Mucosa of rectum (tissue), 2 donors: ENCODE results near the gene PDPN.
A peak's percentile ranks its signal among the peaks of the same experiment; 100 is the strongest.

Source experiments
- H3K27ac ChIP-seq, 2 donors: one replicate each; pipeline ENCODE4 v1.7.0; 2013; ENCODE audit warnings: inconsistent platforms in 2 of 2, low read depth in 2 of 2, low read length in 2 of 2
- H3K27me3 ChIP-seq, 2 donors: one replicate each; pipeline ENCODE4 v1.7.0; 2013; ENCODE audit warnings: low read length in 2 of 2; ENCODE audit not compliant: control insufficient read depth in 2 of 2, insufficient read depth in 2 of 2
- H3K36me3 ChIP-seq, 2 donors: one replicate each; pipeline ENCODE4 v1.7.0; 2013; ENCODE audit warnings: low read length in 2 of 2; ENCODE audit not compliant: control insufficient read depth in 2 of 2, insufficient read depth in 2 of 2
- H3K4me1 ChIP-seq, 2 donors: one replicate each; pipeline ENCODE4 v1.7.0; 2013; ENCODE audit warnings: low read length in 2 of 2, mild to moderate bottlenecking in 1 of 2; ENCODE audit not compliant: control insufficient read depth in 2 of 2, insufficient read depth in 2 of 2
- H3K4me3 ChIP-seq, 2 donors: one replicate each; pipeline ENCODE4 v1.7.0; 2013; ENCODE audit warnings: low read length in 2 of 2
- H3K9ac ChIP-seq, 2 donors: one replicate each; pipeline ENCODE4 v1.7.0; 2013; ENCODE audit warnings: low read length in 2 of 2, low read depth in 1 of 2, mild to moderate bottlenecking in 1 of 2
- H3K9me3 ChIP-seq, 2 donors: one replicate each; pipeline ENCODE4 v1.7.0; 2013; ENCODE audit warnings: low read length in 2 of 2; ENCODE audit not compliant: control insufficient read depth in 2 of 2
- donor health status: healthy.
- donor health status: Normal muscosa, but diverticular disease.

PDPN gene

DNA sequence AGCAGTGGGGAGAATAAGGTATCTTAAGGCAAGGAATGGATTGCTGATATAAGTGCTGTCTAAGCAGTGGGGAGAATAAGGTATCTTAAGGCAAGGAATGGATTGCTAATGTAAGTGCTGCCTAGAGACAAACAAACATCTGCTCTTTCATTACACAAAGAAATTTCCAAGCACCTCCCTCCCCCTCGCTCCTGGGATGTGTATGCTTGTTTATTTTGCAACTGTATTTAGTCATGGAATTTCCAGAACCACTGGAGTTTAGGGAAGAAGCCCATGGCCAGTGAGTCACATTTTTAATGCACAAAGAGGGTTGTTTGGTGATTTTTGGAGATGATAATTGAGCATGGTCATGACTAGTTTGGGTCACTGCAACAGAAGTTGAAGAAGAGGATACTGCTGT, 21.5 kb downstream of the PDPN start:
- Histone ChIP-seq H3K36me3 (no peaks in the 10 kb centered on the region), H3K27me3 (no peaks in the 10 kb centered on the region), H3K27ac (no peak overlapping the region), H3K9me3 (no peaks in the 10 kb centered on the region), H3K4me1 (no peaks in the 10 kb centered on the region), H3K4me3 (no peak overlapping the region), H3K9ac (no peak overlapping the region)

DNA sequence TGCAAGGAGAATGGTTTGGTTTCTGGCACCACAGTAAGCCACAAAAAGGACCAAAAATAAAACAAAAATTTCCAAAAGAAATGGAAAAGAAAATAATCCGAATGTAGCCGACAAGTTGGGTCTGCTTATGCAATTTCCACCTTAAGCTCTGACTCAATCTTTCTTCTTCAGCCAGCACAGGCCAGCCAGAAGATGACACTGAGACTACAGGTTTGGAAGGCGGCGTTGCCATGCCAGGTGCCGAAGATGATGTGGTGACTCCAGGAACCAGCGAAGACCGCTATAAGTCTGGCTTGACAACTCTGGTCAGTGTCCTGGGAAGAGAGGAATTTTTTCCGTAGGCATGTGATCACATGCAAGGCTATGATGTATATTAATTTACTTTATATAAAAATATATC, 23.4 kb downstream of the PDPN start:
- H3K36me3 ChIP-seq, result no peaks in the 10 kb centered on the region
- no peak overlapping the region for H3K9ac ChIP-seq
- H3K27me3 ChIP-seq, result no peaks in the 10 kb centered on the region
- no peak overlapping the region for H3K4me3 ChIP-seq
- H3K27ac ChIP-seq, result no peak overlapping the region
- H3K9me3 ChIP-seq, result no peaks in the 10 kb centered on the region
- H3K4me1 ChIP-seq, result no peaks in the 10 kb centered on the region

DNA sequence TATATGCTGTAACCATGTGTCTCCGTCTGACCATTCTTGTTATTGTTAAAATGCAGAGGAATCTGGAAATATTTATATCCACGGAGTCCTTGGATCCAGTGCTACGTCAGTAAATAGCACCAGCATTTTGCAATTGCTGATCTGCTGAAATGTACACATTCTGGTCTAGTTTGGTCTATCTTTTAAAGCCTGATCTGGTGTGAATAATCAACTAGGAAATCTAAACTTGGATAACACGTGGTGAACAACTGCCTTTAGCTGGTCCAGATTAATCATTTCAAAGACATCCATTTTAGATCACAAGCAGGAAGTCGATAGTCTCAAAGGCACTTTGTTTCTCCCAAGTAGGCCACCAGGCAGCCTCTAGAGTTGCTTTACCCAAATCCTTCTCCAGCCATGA, 32.6 kb downstream of the PDPN start:
- H3K27me3 ChIP-seq, result no peaks in the 10 kb centered on the region
- H3K4me3 ChIP-seq, result no peak overlapping the region
- no peaks in the 10 kb centered on the region for H3K4me1 ChIP-seq
- peak overlapping the region; percentile 32 to 34 for H3K27ac ChIP-seq
- no peaks in the 10 kb centered on the region for H3K36me3 ChIP-seq
- no peaks in the 10 kb centered on the region for H3K9me3 ChIP-seq
- H3K9ac ChIP-seq, result no peak overlapping the region

DNA sequence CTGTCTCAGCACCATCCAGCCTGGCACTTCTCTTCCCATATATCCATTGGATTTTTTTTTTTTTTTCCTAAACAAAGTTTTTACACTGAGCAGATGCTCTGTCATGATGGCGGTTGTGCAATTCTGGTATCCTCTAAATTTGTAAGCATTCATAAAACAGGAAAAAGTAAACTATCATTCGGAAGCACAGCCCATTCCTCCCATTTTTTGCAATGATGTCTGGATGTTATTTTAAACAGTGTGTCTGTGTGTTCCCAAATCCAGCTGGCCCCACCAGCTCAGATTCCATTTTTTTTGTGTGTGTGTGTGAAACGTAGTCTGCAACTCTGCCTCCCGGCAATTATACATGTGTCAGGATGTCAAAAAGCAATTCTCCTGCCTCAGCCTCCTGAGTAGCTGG, 33.5 kb downstream of the PDPN start:
- peak overlapping the region in 1 of 2 donors; percentile 34 for H3K27ac ChIP-seq

DNA sequence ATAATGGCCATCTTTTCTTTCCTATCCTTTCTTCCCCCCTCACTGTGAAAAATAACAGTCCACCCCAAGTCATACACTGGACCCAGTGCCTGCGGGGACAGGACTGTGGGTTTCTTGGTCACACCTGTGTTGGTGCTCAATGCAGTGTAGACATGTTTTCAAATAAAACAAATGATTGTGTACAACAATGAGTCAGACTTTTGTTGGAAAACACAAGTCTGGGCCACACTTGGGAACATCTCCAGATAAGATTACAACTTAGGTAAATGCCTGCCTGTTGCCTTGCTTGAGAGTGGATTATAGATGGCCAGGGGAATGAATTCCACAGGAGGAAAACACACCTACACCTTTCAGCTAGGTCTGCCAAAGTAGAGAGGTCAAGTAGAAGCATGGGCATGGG, 34.1 kb downstream of the PDPN start:
- H3K4me3 ChIP-seq, result no peak overlapping the region
- no peaks in the 10 kb centered on the region for H3K4me1 ChIP-seq
- H3K36me3 ChIP-seq, result no peaks in the 10 kb centered on the region
- H3K27me3 ChIP-seq, result no peaks in the 10 kb centered on the region
- no peaks in the 10 kb centered on the region for H3K9me3 ChIP-seq
- no peak overlapping the region for H3K9ac ChIP-seq
- no peak overlapping the region for H3K27ac ChIP-seq

More for the DNA sequence above, 33.5 kb downstream of the PDPN start:
- Histone ChIP-seq H3K27me3 (no peaks in the 10 kb centered on the region), H3K9me3 (no peaks in the 10 kb centered on the region), H3K9ac (no peak overlapping the region), H3K4me3 (no peak overlapping the region), H3K4me1 (no peaks in the 10 kb centered on the region), H3K36me3 (no peaks in the 10 kb centered on the region)

DNA sequence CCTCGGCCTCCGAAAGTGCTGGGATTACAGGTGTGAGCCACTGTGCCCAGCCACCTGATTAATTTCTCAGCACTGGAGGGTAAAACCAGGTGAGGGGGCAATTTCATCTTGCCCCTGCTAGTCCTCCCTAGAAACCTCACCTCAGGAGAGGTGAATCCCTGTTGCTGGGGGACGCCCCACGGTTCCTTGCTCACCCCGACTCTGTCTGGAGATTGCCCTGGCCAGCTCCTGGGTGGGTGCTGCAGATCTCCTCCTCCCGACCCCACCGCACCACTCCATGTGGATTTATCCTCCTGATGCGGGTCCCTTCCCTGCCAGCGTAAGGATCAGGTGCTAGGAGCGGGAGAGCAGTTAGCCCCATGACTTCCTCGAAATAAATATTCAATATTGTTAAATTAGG, 34.9 kb downstream of the PDPN start:
- no peaks in the 10 kb centered on the region for H3K36me3 ChIP-seq
- H3K4me1 ChIP-seq, result no peaks in the 10 kb centered on the region
- H3K9me3 ChIP-seq, result no peaks in the 10 kb centered on the region
- no peak overlapping the region for H3K27ac ChIP-seq
- no peak overlapping the region for H3K9ac ChIP-seq
- H3K4me3 ChIP-seq, result no peak overlapping the region
- H3K27me3 ChIP-seq, result no peaks in the 10 kb centered on the region

DNA sequence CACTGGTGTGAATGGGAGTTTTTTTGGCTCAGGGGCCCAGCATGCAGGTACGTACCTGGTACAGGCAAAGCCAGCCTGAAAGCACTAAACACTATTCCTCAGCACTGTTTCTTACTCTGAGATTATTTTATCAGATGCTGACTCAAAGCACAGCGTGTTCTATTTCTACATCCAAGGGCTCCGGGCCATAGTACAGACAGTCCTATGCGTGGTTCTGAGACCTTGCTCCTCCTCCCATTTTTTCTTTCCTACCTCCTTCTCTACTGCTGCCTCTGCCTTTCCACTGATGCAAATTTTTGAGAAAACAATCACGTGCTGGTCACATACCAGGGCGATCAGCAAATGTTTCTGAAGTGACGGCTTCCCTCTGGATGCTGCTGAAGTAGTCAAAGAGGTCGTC, 36.3 kb downstream of the PDPN start:
- Histone ChIP-seq H3K4me1 (no peaks in the 10 kb centered on the region), H3K36me3 (no peaks in the 10 kb centered on the region), H3K27ac (no peak overlapping the region), H3K27me3 (no peaks in the 10 kb centered on the region), H3K4me3 (no peak overlapping the region), H3K9ac (no peak overlapping the region), H3K9me3 (no peaks in the 10 kb centered on the region)

DNA sequence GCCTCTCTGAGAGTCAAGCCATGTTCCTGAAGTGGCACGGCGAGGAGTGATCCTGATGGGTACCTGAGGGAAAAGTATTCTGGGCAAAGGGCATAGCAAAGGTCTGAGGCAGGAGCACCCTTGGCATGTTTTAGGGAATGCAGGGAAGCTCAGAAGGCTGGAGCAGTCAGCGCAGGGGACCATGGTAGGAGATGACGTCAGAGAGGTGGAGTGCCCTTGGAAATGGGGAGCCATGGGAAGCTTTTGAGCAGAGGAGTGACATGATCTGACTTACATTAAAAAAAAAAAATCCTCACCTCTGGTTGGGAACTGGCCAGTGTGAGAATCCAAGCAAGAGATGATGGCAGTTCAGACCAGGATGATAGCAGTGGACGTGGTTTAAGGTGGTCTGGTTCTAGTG, 37.2 kb downstream of the PDPN start:
- Histone ChIP-seq H3K27ac (no peak overlapping the region), H3K27me3 (no peaks in the 10 kb centered on the region), H3K36me3 (no peaks in the 10 kb centered on the region), H3K4me1 (no peaks in the 10 kb centered on the region), H3K9ac (no peak overlapping the region), H3K9me3 (no peaks in the 10 kb centered on the region), H3K4me3 (no peak overlapping the region)

DNA sequence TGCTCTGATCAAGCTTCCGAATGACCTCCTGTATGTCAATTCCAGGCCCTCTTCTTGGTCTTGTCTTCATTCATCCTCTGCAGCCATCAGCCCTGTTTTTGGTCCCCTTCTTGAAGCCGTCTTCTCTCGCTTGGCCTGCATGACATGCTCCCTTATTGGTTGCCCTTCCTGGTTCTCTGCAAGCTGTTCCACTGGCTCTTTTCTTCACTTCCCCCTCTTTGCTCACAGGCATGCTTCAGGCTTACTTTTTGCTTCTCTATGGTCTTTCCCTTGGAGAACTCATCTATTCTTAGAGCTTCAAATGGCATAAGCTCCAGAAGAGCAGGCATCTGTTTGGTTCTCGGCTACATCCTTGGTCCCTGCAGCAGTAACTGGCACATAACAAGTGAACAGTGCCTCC, 38.8 kb downstream of the PDPN start:
- Histone ChIP-seq H3K9ac (no peak overlapping the region), H3K27ac (no peak overlapping the region), H3K27me3 (no peaks in the 10 kb centered on the region), H3K36me3 (no peaks in the 10 kb centered on the region), H3K4me3 (no peak overlapping the region), H3K9me3 (no peaks in the 10 kb centered on the region), H3K4me1 (no peaks in the 10 kb centered on the region)

DNA sequence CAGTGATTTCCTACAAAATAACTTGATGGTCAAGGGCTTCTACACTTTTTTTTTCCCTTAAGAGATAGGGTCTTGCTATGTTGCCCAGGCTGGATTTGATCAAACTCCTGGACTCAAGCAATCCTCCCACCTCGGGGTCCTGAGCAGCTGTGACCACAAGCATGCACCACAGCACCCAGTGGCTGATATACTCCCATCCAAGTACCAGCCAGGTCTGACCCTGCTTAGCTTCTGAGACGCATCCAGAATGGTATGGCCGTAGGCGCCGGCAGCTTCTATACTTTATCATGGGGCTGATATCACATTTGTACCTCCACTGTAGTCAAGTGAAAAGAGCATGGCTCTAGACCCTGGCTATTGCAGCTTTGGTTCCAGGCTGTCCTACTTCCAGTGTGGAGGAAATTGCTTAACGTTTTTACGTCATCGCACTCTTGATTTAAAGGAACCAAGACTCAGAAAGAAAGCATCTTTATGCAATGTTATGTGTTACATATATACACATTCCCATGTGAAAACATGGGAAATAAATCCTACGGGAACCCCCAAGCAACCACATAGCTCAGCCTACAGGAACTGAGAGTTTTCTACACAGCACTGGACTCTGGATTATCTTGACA, 39.5 kb downstream of the PDPN start:
- Histone ChIP-seq H3K27me3 (no peaks in the 10 kb centered on the region), H3K4me1 (no peaks in the 10 kb centered on the region), H3K4me3 (no peak overlapping the region), H3K9ac (no peak overlapping the region), H3K9me3 (no peaks in the 10 kb centered on the region), H3K27ac (no peak overlapping the region), H3K36me3 (no peaks in the 10 kb centered on the region)

DNA sequence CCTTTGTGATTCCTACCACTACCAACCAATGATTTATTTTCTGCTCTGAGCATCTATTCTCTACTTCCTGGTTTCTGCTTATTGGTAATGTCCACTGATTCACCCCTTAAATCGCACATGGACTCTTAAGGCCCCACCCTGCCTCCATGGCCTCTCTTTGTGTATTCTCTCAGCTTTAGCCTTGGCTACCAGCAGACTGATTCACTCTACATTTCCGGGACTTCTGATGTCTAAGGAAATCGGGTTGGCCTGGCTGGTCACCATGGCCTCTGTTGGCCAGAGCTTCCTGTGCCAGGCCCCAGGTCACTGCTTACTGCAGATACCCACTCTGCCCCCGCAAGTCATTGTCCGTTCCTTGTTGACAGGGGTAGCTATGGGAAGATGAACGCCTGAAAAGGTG, 40.9 kb downstream of the PDPN start:
- Histone ChIP-seq H3K4me3 (no peak overlapping the region), H3K9me3 (no peaks in the 10 kb centered on the region), H3K27ac (no peak overlapping the region), H3K4me1 (no peaks in the 10 kb centered on the region), H3K9ac (no peak overlapping the region), H3K27me3 (no peaks in the 10 kb centered on the region), H3K36me3 (no peaks in the 10 kb centered on the region)
